Uterus (tissue), 2 donors: ENCODE data around the gene GJA4.

Experiments used
- POLR2A ChIP-seq, 2 donors: fragments of 450-650 bp; IDR thresholded peaks; one replicate each; pipeline ENCODE4 v1.6.1; 2016; ENCODE audit warnings: antibody characterized with exemption in 2 of 2, mild to moderate bottlenecking in 1 of 2, moderate library complexity in 1 of 2
- TF ChIP-seq, protein P1 (sequence below), 4 experiments: fragments of 200-600 bp in 2 of 4; fragments of 450-650 bp in 2 of 4; sonication (generic) in 2 of 4; IDR thresholded peaks; one replicate each; pipeline ENCODE4 v1.5.1; 2016 to 2019; ENCODE audit warnings: antibody characterized with exemption in 4 of 4, mild to moderate bottlenecking in 2 of 4, moderate library complexity in 1 of 4

DNA sequence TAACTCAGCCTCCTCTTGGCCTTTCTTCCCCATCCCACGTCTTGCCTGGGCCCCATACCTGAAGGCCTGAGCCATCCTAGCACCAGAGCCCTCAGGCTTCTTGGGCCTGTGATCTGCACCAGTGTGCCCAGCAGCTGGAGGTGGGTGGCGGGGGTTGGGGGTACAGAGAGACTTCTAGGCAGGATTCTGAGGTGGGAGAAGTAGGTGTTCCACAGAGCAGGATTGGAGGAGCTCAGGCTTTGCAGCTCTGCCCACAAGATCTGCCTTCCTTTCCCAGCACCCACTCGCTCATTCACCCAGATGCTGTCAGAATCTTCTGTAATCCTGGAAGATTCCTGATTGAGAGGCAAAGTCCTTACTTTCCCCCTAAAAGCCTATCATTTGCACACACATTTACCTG, 47.9 kb upstream of the GJA4 start:
- TF ChIP-seq, protein P1, sequence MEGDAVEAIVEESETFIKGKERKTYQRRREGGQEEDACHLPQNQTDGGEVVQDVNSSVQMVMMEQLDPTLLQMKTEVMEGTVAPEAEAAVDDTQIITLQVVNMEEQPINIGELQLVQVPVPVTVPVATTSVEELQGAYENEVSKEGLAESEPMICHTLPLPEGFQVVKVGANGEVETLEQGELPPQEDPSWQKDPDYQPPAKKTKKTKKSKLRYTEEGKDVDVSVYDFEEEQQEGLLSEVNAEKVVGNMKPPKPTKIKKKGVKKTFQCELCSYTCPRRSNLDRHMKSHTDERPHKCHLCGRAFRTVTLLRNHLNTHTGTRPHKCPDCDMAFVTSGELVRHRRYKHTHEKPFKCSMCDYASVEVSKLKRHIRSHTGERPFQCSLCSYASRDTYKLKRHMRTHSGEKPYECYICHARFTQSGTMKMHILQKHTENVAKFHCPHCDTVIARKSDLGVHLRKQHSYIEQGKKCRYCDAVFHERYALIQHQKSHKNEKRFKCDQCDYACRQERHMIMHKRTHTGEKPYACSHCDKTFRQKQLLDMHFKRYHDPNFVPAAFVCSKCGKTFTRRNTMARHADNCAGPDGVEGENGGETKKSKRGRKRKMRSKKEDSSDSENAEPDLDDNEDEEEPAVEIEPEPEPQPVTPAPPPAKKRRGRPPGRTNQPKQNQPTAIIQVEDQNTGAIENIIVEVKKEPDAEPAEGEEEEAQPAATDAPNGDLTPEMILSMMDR (IDR thresholded peaks at IDR 0.05): no peak
- no peak for TF ChIP-seq POLR2A (IDR thresholded peaks at IDR 0.05)
